ENCODE measurements around the gene TPRX1.
"Not testable (repeated sequence)": the region's sequence is repeated elsewhere in the genome, so short reads cannot be mapped to it uniquely, and the experiment has no call there.

TPRX1 gene

DNA sequence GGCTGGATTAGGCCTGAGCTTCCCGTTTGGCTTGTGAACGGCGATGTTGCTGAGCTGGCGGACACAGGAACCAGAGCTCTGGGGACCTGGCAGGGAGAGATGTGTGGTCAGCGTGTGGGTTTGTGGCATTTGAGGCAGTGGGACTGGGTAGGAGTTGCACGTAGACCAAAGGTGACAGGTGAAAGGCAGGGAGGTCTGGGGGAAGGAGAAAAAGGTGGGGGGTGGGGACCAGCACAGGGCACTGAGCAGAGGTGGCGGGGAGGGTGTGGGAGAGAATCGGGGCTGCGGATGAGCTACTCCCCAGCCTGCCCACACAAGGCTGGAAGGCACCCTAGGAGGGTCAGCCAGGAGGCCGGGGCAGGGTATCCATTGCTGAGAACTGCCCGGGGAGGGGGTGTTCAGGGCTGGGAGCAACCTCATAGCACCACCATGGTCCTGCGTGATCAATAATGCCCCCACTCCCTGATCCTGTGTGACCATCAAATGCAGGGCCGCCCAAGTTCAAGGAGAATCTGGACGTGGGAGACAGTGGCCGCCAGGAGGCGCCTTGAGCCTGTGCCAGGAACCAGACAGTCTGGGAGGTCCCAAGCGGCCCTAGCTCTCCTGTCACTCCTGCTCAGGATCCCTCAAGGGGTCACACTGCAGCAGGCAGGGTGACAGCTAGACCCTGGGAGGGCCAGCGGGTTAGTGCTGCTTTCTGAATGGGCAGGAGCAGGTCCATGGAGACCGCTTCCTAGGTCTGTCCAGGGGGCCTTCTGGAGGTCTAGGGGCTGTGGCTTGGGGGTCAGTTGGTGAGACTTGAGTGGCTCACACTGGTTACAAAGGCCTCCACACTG lies 38.6 kb downstream of the TPRX1 start:
- WGBS (ENCODE audit: extremely low coverage, insufficient coverage, low lambda C conversion rate), result no CpG with 5 or more reads among the region's 19 CpGs
- H3K18ac ChIP-seq (ENCODE audit: low read length), result no peak overlapping the region
- no peak overlapping the region for H4K8ac ChIP-seq (ENCODE audit: low read depth, low read length)
- H3K27me3 ChIP-seq (ENCODE audit: insufficient read depth, low read length, poor library complexity), result no peaks in the 10 kb centered on the region
- no peak overlapping the region for H2BK15ac ChIP-seq (replicated peaks; ENCODE audit: low read depth)
- no peaks in the 10 kb centered on the region for H3K79me1 ChIP-seq (ENCODE audit: low read length)
- DNase-seq, result peak; percentile 88
- no peaks in the 10 kb centered on the region for H3K36me3 ChIP-seq (ENCODE audit: control insufficient read depth, insufficient read depth, low read length)
- H2AK5ac ChIP-seq (ENCODE audit: low read length), result no peak overlapping the region
- no peaks in the 10 kb centered on the region for H3K79me2 ChIP-seq (ENCODE audit: control insufficient read depth, insufficient read depth, low read length)
- peak overlapping the region; percentile 58 for H3K4ac ChIP-seq (ENCODE audit: low read depth, low read length)
- no peak overlapping the region for H3K23ac ChIP-seq (ENCODE audit: low read length)
- no peak overlapping the region for H4K5ac ChIP-seq (ENCODE audit: low read length)
- H3K4me2 ChIP-seq (ENCODE audit: low read length), result no peak overlapping the region
- peak overlapping the region; percentile 44 for H3K56ac ChIP-seq (ENCODE audit: low read length)
- H3K9ac ChIP-seq (ENCODE audit: low read length), result peak overlapping the region; percentile 7
- no peaks in the 10 kb centered on the region for H3K4me1 ChIP-seq (ENCODE audit: control insufficient read depth, low read depth, low read length)
- no peak overlapping the region for H2BK120ac ChIP-seq (ENCODE audit: low read depth, low read length)
- H3K4me3 ChIP-seq (ENCODE audit: low read length), result no peak overlapping the region
- H2BK5ac ChIP-seq (ENCODE audit: low read length), result no peak overlapping the region
- no peak overlapping the region for H3K27ac ChIP-seq (ENCODE audit: low read depth, low read length)

DNA sequence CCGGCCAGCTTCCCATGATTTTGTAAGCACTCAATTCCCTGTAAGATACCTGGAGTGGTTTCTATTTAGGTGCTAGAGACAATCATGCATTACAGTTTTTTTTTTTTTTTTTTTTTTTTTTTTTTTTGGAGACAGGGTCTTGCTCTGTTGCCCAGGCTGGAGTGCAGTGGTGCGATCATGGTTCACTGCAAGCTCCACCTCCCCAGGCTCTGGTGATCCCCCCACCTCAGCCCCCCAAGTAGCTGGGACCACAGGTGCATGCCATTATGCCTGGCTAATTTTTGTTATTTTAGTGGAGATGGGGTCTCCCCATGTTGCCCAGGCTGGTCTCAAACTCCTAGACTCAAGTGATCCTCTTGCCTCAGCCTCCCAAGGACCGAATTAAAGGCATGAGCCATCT lies 39.6 kb downstream of the TPRX1 start:
- H3K18ac ChIP-seq (ENCODE audit: low read length); H2BK5ac ChIP-seq (ENCODE audit: low read length); H3K79me2 ChIP-seq (ENCODE audit: control insufficient read depth, insufficient read depth, low read length); DNase-seq; H3K79me1 ChIP-seq (ENCODE audit: low read length); H4K5ac ChIP-seq (ENCODE audit: low read length); H3K4ac ChIP-seq (ENCODE audit: low read depth, low read length); H3K23ac ChIP-seq (ENCODE audit: low read length); H3K56ac ChIP-seq (ENCODE audit: low read length); H4K8ac ChIP-seq (ENCODE audit: low read depth, low read length); H3K27ac ChIP-seq (ENCODE audit: low read depth, low read length); H2AK5ac ChIP-seq (ENCODE audit: low read length); H3K9ac ChIP-seq (ENCODE audit: low read length); H2BK120ac ChIP-seq (ENCODE audit: low read depth, low read length); H3K27me3 ChIP-seq (ENCODE audit: insufficient read depth, low read length, poor library complexity); H2BK15ac ChIP-seq (replicated peaks; ENCODE audit: low read depth); H3K4me3 ChIP-seq (ENCODE audit: low read length); H3K4me2 ChIP-seq (ENCODE audit: low read length); H3K36me3 ChIP-seq (ENCODE audit: control insufficient read depth, insufficient read depth, low read length); H3K4me1 ChIP-seq (ENCODE audit: control insufficient read depth, low read depth, low read length): not testable (repeated sequence)
- WGBS (ENCODE audit: extremely low coverage, insufficient coverage, low lambda C conversion rate), result no CpG with 5 or more reads among the region's 3 CpGs

DNA sequence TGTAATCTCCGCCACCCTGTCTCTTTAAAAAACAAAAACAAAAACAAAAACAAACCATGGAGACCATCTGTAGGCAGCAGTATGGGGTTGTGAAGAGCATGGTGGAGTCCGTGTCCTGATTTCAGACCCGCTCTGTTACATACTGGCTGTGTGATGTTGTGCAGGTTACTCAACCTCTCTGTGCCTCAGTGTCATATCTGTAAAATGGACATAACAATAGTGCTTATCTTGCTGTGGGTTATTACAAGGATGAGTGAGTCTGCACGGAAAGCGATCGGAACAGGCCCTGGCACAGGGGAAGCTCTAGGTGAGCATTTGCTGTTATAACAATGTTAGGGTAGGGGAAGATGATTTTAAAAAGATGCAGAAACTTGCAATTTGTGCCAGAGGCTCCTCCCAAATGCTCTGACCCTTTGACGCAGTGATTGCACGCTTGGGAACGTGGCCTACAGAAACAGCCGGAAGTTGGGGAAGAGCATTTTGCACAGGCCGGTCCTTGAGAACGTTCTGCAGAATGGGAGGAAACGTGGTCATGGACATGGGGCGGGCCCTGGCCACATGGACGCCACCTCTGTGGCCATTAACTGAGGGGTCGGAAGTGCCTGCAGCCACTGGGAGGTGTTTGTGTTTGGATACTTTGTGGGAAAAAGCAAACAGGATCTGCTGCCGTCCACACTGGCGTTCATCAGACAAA lies 41.6 kb downstream of the TPRX1 start:
- Histone ChIP-seq H2AK5ac (ENCODE audit: low read length) (no peak overlapping the region), H3K4me3 (ENCODE audit: low read length) (no peak overlapping the region), H3K27ac (ENCODE audit: low read depth, low read length) (no peak overlapping the region), H4K8ac (ENCODE audit: low read depth, low read length) (no peak overlapping the region), H3K27me3 (ENCODE audit: insufficient read depth, low read length, poor library complexity) (no peaks in the 10 kb centered on the region), H3K79me1 (ENCODE audit: low read length) (no peaks in the 10 kb centered on the region), H2BK5ac (ENCODE audit: low read length) (no peak overlapping the region), H3K56ac (ENCODE audit: low read length) (no peak overlapping the region), H3K79me2 (ENCODE audit: control insufficient read depth, insufficient read depth, low read length) (no peaks in the 10 kb centered on the region), H2BK120ac (ENCODE audit: low read depth, low read length) (no peak overlapping the region), H4K5ac (ENCODE audit: low read length) (no peak overlapping the region), H3K36me3 (ENCODE audit: control insufficient read depth, insufficient read depth, low read length) (peaks cover 1% of the 10 kb centered on the region), H3K4me2 (ENCODE audit: low read length) (no peak overlapping the region), H2BK15ac (replicated peaks; ENCODE audit: low read depth) (no peak overlapping the region), H3K9ac (ENCODE audit: low read length) (no peak overlapping the region), H3K23ac (ENCODE audit: low read length) (no peak overlapping the region), H3K18ac (ENCODE audit: low read length) (no peak overlapping the region), H3K4ac (ENCODE audit: low read depth, low read length) (no peak overlapping the region), H3K4me1 (ENCODE audit: control insufficient read depth, low read depth, low read length) (no peaks in the 10 kb centered on the region)
- no peak for DNase-seq
- whole genome bisulfite sequencing (ENCODE audit: extremely low coverage, insufficient coverage, low lambda C conversion rate), result no CpG with 5 or more reads among the region's 18 CpGs

DNA sequence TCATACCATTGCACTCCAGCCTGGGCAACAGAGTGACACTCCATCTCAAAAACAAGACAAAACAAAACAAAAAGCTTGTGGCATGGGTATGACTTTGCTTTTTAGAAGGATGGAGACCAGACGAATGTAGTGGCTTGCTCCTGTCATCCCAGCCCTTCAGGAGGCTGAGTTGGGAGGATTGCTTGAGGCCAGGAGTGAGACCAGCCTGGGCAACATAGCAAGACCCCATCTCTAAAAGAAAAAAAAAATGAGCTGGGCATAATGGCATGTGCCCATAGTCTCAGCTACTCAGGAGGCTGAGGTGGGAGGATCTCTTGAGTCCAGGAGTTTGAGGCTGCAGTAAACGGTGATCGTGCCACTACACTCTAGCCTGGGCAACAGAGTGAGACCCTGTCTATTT lies 42.2 kb downstream of the TPRX1 start:
- Histone ChIP-seq H3K4me2 (ENCODE audit: low read length) (no peak overlapping the region), H2BK120ac (ENCODE audit: low read depth, low read length) (no peak overlapping the region), H3K18ac (ENCODE audit: low read length) (no peak overlapping the region), H2AK5ac (ENCODE audit: low read length) (no peak overlapping the region), H3K4ac (ENCODE audit: low read depth, low read length) (no peak overlapping the region), H3K79me2 (ENCODE audit: control insufficient read depth, insufficient read depth, low read length) (no peaks in the 10 kb centered on the region), H3K23ac (ENCODE audit: low read length) (no peak overlapping the region), H3K27ac (ENCODE audit: low read depth, low read length) (no peak overlapping the region), H3K36me3 (ENCODE audit: control insufficient read depth, insufficient read depth, low read length) (peaks cover 4% of the 10 kb centered on the region), H3K4me3 (ENCODE audit: low read length) (no peak overlapping the region), H3K56ac (ENCODE audit: low read length) (no peak overlapping the region), H3K79me1 (ENCODE audit: low read length) (no peaks in the 10 kb centered on the region), H4K5ac (ENCODE audit: low read length) (no peak overlapping the region), H4K8ac (ENCODE audit: low read depth, low read length) (no peak overlapping the region), H3K4me1 (ENCODE audit: control insufficient read depth, low read depth, low read length) (no peaks in the 10 kb centered on the region), H3K27me3 (ENCODE audit: insufficient read depth, low read length, poor library complexity) (no peaks in the 10 kb centered on the region), H2BK5ac (ENCODE audit: low read length) (no peak overlapping the region), H2BK15ac (replicated peaks; ENCODE audit: low read depth) (no peak overlapping the region), H3K9ac (ENCODE audit: low read length) (no peak overlapping the region)
- WGBS (ENCODE audit: extremely low coverage, insufficient coverage, low lambda C conversion rate), result no CpG with 5 or more reads among the region's 3 CpGs
- no peak for DNase-seq

DNA sequence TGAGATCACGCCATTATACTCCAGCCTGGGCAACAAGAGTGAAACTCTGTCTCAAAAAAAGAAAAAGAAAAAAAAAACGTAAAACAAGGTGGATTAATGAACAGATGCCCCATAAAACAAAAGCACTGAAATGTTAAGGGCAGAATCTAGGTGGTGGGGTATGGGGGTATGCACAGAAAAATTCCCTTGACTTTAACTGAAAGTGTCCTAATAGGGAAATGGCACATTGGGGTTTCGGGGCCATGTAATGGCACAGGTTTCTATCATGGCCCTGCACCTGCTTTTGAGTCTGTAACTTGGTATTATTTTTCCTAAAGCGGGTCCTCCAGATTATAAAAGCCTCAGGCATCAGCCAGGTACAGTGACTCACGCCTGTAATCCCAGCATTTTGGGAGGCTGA lies 42.8 kb downstream of the TPRX1 start:
- H3K27me3 ChIP-seq (ENCODE audit: insufficient read depth, low read length, poor library complexity), result no peaks in the 10 kb centered on the region
- no peak overlapping the region for H3K4me2 ChIP-seq (ENCODE audit: low read length)
- peaks cover 6% of the 10 kb centered on the region for H3K36me3 ChIP-seq (ENCODE audit: control insufficient read depth, insufficient read depth, low read length)
- no CpG with 5 or more reads among the region's 5 CpGs for WGBS (ENCODE audit: extremely low coverage, insufficient coverage, low lambda C conversion rate)
- no peak for DNase-seq
- no peak overlapping the region for H3K56ac ChIP-seq (ENCODE audit: low read length)
- no peak overlapping the region for H2BK120ac ChIP-seq (ENCODE audit: low read depth, low read length)
- H2AK5ac ChIP-seq (ENCODE audit: low read length), result no peak overlapping the region
- H3K9ac ChIP-seq (ENCODE audit: low read length), result no peak overlapping the region
- no peak overlapping the region for H3K18ac ChIP-seq (ENCODE audit: low read length)
- no peak overlapping the region for H2BK5ac ChIP-seq (ENCODE audit: low read length)
- no peak overlapping the region for H3K23ac ChIP-seq (ENCODE audit: low read length)
- H2BK15ac ChIP-seq (replicated peaks; ENCODE audit: low read depth), result no peak overlapping the region
- H3K79me1 ChIP-seq (ENCODE audit: low read length), result no peaks in the 10 kb centered on the region
- H4K8ac ChIP-seq (ENCODE audit: low read depth, low read length), result no peak overlapping the region
- no peaks in the 10 kb centered on the region for H3K4me1 ChIP-seq (ENCODE audit: control insufficient read depth, low read depth, low read length)
- no peaks in the 10 kb centered on the region for H3K79me2 ChIP-seq (ENCODE audit: control insufficient read depth, insufficient read depth, low read length)
- H3K27ac ChIP-seq (ENCODE audit: low read depth, low read length), result no peak overlapping the region
- no peak overlapping the region for H4K5ac ChIP-seq (ENCODE audit: low read length)
- H3K4me3 ChIP-seq (ENCODE audit: low read length), result no peak overlapping the region
- H3K4ac ChIP-seq (ENCODE audit: low read depth, low read length), result no peak overlapping the region

All from mesendoderm (in vitro differentiated cells).